Motor neuron (in vitro differentiated cells): ENCODE results near the gene THSD7A. TPM values are rescaled to one million over a fixed set of nuclear protein-coding genes. Genes with fewer than 3 reads are reported as not detected.
"Not testable (repeated sequence)": the region's sequence is repeated elsewhere in the genome, so short reads cannot be mapped to it uniquely, and the experiment has no call there.

Source experiments
- ATAC-seq, 8 experiments: fragments of 200-7000 bp; cut with Tn5 transposase; replicated peaks in 6 of 8; 2 replicates each; pipeline ENCODE4 v1.8.0; 2021; ENCODE audit warnings: mild to moderate bottlenecking in 8 of 8, moderate library complexity in 8 of 8
- H3K27ac ChIP-seq, 2 donors: fragments of 250-450 bp; sonication (Bioruptor Pico); 2 replicates each; pipeline ENCODE4 v1.9.0; 2021; ENCODE audit warnings: antibody characterized with exemption in 2 of 2, mild to moderate bottlenecking in 2 of 2, moderate library complexity in 1 of 2
- H3K4me1 ChIP-seq, 2 donors: fragments of 250-450 bp; sonication (Bioruptor Pico); replicated peaks in 1 of 2; 2 replicates each; pipeline ENCODE4 v1.6.1; 2021; ENCODE audit warnings: antibody characterized with exemption in 2 of 2, mild to moderate bottlenecking in 2 of 2, moderate library complexity in 1 of 2
- H3K4me3 ChIP-seq, 5 donors: fragments of 250-450 bp; sonication (Bioruptor Pico); 2 replicates each; pipeline ENCODE4 v1.9.0; 2021; ENCODE audit warnings: antibody characterized with exemption in 5 of 5, mild to moderate bottlenecking in 5 of 5, moderate library complexity in 4 of 5
- WGBS, 10 experiments: fragments of 450-650 bp; shearing (Covaris generic); methylation state at CpG; one replicate each; pipeline ENCODE4 v1.0.0; 2022; 5-methylcytosine and 5-hydroxymethylcytosine counted together
- in situ Hi-C, 9 experiments: fragments of 400-800 bp; cut with MboI; loops; one replicate each; pipeline ENCODE4 v1.15.0; 2021; ENCODE audit warnings: low sequenced_read_pairs in 9 of 9, low pct_unique_long_range_greater_than_20kb in 2 of 9; ENCODE audit not compliant: unreplicated experiment in 9 of 9
- total RNA-seq, 8 experiments: library from RNA; unstranded; fragments of 300-600 nt; gene quantifications; 2 replicates each; pipeline versions ENCODE4 v1.2.3 to v1.2.4, GENCODE V29; 2022

Gene THSD7A
- total RNA-seq, 8 experiments from 2014 or later: 1.1 to 24.7 (median 9.6) TPM

DNA sequence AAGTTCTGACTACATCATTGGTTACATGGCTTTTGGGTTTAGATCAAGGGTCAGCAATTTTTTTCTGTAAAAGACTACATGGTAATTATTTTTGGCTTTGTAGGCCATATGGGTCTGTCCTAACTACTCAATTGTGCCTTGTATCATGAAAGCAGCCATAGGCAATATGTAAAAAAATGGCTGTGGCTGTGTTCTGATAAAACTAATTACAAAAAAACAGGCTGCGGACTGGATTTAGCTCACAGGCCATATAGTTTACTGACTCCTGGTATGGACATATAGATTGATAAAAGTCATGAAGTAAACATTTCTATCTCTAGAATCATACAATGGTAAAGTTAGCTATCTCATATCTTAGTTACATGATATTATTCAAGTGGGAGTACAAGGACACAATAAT lies 375.4 kb downstream of the THSD7A start:
- Histone ChIP-seq H3K4me1 (no peaks in the 10 kb centered on the region), H3K4me3 (no peak overlapping the region), H3K27ac (no peak overlapping the region)
- ATAC-seq: no peak
- 85 to 100% (median 100%) methylated on average over 1 of the region's 1 CpG; no CpG with 5 or more reads in 2 of the 10 experiments for WGBS, 10 experiments
- in situ Hi-C loops: no loop called here

DNA sequence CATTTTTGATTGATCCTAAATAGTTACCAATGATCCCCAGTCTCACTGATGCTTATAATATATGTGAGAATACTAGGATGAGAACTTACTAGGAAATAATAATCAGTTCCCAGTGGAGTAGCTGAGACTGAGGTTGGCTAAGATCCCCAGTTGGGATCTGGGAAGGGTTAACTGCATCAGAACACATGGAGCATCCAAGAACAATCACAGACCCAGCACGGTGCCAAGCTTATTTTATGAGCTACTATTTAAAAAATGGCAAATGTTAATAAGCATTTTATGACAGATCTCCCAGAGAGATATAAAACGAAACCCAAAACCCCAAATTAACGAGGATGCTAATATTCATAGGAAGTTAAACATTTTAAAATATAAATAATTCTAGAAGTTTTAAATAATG lies 379.5 kb downstream of the THSD7A start:
- Histone ChIP-seq H3K4me1 (no peaks in the 10 kb centered on the region), H3K4me3 (no peak overlapping the region), H3K27ac (no peak overlapping the region)
- ATAC-seq: no peak
- in situ Hi-C loops: no loop called here
- WGBS, 10 experiments: 10 to 100% (median 66%) methylated on average over 1 to 3 of the region's 3 CpGs

DNA sequence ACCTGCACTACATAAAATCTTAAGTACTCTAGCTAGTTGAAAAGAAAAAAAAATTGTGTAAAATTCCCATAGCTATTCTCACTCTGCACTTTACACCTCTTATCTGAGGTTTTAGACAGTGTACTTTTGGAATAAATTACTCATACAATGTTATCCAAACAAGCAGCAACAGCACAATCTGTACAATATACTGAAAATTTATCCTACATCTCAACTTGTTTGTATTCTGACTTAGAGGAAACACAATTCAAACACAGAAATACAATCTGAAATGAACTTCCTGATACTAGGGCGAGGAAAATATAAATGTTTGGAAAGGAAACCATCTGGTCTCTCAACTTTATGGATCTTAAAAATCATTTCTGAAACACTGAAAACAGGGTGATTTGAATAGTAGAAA lies 381.7 kb downstream of the THSD7A start:
- WGBS, 10 experiments: 0 to 88% (median 67%) methylated on average over 1 of the region's 1 CpG; no CpG with 5 or more reads in 3 of the 10 experiments
- Histone ChIP-seq H3K4me1 (no peaks in the 10 kb centered on the region), H3K4me3 (no peak overlapping the region), H3K27ac (no peak overlapping the region)
- in situ Hi-C loops: no loop called here
- no peak for ATAC-seq

DNA sequence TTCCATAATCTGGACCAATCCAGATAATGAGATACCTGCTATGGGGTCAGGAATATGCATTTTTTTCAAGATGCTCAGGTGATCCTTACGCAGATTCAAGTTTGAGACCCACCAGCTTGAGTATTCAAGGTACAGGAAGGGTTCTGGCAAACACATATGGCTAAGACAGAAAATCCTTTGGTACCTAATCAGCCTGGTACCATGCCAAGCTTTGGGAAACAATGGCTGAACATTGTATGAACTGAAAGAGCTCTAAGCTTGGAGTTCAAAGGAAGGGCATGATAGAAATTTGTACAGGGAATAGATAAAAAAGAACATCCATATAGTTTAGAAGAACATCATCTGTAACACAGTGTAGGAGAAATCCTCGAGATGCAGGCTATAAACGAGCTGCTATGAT lies 382.7 kb downstream of the THSD7A start:
- in situ Hi-C loops: loop anchor here in 7 of 9 experiments (25.0 kb wide), 6 partner anchors 363 to 1038 kb away; partner anchors contain the start of gene THSD7A (in 1 of the 7)
- 19 to 100% (median 83%) methylated on average over 1 to 3 of the region's 3 CpGs; no CpG with 5 or more reads in 1 of the 10 experiments for WGBS, 10 experiments
- Histone ChIP-seq H3K4me1 (no peaks in the 10 kb centered on the region), H3K4me3 (no peak overlapping the region), H3K27ac (no peak overlapping the region)
- no peak for ATAC-seq

DNA sequence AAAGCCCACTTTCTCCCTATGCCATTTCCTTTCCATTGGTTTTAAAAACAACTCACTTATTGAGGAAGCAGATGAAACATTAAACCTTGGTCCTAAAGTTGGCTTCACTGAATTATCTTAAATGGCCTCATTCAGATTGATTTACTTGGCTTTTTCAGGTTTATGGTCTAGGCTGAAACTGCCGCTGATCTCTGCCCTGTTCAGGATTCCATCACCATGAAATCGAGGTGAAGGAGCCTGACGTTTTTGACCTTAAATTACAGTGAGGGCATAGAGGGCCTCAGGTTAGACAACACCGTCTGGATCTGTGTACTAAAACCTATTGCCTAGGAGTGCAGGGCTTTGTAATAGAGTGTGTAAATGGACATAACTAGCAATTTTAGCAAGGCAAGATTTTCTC lies 383.7 kb downstream of the THSD7A start:
- in situ Hi-C loops: loop anchor here in 7 of 9 experiments (25.0 kb wide), 6 partner anchors 364 to 1039 kb away; partner anchors contain the start of gene THSD7A (in 1 of the 7)

DNA sequence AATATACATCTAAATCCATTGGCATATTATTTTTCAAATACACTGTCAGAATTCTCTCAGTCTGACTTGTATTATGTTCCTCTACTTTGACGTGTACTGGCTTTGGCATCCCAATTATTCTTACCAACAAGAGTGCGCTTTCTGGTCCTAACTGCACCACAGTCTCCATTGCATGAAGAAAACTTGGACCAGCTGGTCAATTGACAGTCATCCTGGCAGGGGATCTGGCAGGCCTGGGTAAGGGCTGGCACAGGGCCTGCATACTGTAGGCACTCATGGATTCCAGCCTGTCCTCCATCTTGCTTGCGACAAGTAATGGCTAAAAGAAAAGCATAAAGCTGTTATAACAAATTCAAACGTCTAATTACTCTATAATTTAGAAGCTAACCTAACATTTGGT lies 384.9 kb downstream of the THSD7A start:
- 60 to 100% (median 87%) methylated on average over 1 to 4 of the region's 4 CpGs; no CpG with 5 or more reads in 1 of the 10 experiments for WGBS, 10 experiments
- Histone ChIP-seq H3K4me1 (no peaks in the 10 kb centered on the region), H3K27ac (no peak overlapping the region), H3K4me3 (no peak overlapping the region)
- no peak for ATAC-seq
- in situ Hi-C loops: loop anchor here in 7 of 9 experiments (25.0 kb wide), 6 partner anchors 365 to 1040 kb away; partner anchors contain the start of gene THSD7A (in 1 of the 7)

More for the DNA sequence above, 383.7 kb downstream of the THSD7A start:
- H3K27ac ChIP-seq: no peak overlapping the region
- H3K4me1 ChIP-seq: no peaks in the 10 kb centered on the region
- no peak for ATAC-seq
- H3K4me3 ChIP-seq: no peak overlapping the region
- WGBS, 10 experiments: 44 to 100% (median 81%) methylated on average over 1 to 4 of the region's 4 CpGs; no CpG with 5 or more reads in 1 of the 10 experiments

DNA sequence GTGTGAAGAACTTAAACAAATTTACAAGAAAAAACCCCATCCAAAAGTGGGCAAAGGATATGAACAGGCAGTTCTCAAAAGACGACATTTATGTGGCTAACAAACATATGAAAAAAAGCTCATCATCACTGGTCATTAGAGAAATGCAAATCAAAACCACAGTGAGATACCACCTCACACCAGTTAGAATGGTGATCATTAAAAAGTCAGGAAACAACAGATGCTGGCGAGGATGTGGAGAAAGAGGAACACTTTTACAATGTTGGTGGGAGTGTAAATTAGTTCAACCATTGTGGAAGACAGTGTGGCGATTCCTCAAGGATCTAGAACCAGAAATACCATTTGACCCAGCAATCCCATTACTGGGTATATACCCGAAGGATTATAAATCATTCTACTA lies 388.1 kb downstream of the THSD7A start:
- 15 to 100% (median 85%) methylated on average over 1 to 2 of the region's 4 CpGs; no CpG with 5 or more reads in 4 of the 10 experiments for WGBS, 10 experiments
- not testable (repeated sequence) for H3K27ac ChIP-seq, H3K4me1 ChIP-seq, H3K4me3 ChIP-seq, ATAC-seq
- in situ Hi-C loops: loop anchor here in 7 of 9 experiments (25.0 kb wide), 6 partner anchors 368 to 1043 kb away; partner anchors contain the start of gene THSD7A (in 1 of the 7)

DNA sequence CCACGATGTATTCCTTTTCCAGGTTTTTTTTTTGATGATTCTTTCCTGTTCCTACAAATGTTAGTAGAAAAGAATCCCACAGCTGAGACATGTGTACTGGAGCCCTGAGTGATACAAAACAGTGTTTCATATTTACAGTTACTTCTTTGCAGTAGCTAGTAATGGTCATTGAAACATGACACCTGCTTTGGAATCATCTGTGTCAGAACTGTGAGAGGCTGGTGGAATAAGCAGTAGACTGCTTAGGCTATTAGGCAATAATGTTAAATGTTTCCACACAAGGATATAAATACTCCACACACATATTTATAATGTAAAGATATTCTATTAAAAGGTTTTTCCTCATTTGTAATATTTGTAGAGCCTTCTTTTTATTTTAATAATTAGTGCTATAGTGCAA lies 394.0 kb downstream of the THSD7A start:
- H3K27ac ChIP-seq: no peak overlapping the region
- 22 to 100% (median 75%) methylated on average over 1 of the region's 1 CpG; no CpG with 5 or more reads in 1 of the 10 experiments for WGBS, 10 experiments
- peak in 1 of 8 experiments; percentile 41 for ATAC-seq
- H3K4me1 ChIP-seq: no peaks in the 10 kb centered on the region
- in situ Hi-C loops: loop anchor here in 7 of 9 experiments (25.0 kb wide), 6 partner anchors 374 to 1049 kb away; partner anchors contain the start of gene THSD7A (in 1 of the 7)
- no peak overlapping the region for H3K4me3 ChIP-seq

DNA sequence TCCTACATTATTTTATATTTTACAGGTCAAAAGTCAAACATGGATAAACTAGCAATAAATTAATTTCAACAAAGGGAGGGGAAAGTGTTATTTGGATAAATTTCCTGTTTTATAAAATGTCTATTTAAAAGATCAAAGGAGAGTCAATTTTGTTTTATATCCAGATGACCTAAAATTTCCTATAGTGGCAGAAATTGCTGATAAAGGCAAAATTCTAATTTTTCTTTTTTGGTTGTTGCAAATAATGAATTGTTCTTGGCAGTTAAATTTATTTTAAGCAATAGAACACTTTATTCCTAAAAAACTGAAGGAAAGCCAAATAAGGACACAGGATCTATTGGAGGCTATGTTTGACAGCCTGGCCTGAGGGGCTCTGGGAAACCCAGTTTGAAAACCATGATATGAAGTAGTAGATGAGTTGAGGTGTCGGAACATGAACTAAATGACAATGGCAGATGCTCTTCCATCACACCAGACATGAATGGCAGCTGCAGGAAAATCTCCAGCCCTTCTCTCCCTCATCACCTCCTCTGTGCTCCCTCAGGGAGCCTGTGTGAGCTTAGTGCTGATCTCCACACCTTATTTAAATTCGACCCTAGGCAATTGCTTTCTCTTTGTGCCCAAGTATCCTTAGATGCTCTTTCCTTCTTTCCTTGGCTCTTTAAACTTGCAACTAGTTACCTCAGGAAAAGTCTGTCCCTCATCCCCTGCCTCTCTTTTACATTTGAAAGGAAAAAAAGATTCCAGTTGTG lies 395.0 kb downstream of the THSD7A start:
- Histone ChIP-seq H3K4me3 (no peak overlapping the region), H3K4me1 (no peaks in the 10 kb centered on the region), H3K27ac (no peak overlapping the region)
- in situ Hi-C loops: loop anchor here in 7 of 9 experiments (25.0 kb wide), 6 partner anchors 375 to 1050 kb away; partner anchors contain the start of gene THSD7A (in 1 of the 7)
- ATAC-seq: no peak
- WGBS, 10 experiments: 13 to 100% (median 53%) methylated on average over 1 to 2 of the region's 2 CpGs; no CpG with 5 or more reads in 2 of the 10 experiments

DNA sequence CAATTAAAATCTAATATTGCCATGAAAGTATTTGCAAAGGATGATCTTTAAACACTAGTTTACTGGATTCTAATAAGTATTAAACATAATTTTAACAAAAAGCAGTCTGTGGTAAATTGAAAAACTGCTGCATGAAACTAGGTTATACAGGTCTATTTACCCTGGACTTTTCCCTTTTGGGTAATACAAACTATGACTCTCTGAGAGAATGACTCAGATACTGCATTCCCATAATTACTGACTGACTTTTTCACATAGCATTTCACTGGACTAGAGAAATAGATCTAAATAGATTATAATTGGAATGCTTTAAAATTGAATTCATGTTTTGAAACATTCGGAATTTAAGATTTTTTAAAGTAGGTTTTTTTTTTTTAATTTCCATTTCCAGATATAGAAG lies 395.7 kb downstream of the THSD7A start:
- H3K4me3 ChIP-seq: no peak overlapping the region
- WGBS, 10 experiments: 0 to 93% (median 38%) methylated on average over 1 of the region's 1 CpG; no CpG with 5 or more reads in 1 of the 10 experiments
- H3K4me1 ChIP-seq: no peaks in the 10 kb centered on the region
- no peak overlapping the region for H3K27ac ChIP-seq
- peak in 1 of 8 experiments; percentile 49 for ATAC-seq
- in situ Hi-C loops: loop anchor here in 7 of 9 experiments (25.0 kb wide), 6 partner anchors 376 to 1051 kb away; partner anchors contain the start of gene THSD7A (in 1 of the 7)

DNA sequence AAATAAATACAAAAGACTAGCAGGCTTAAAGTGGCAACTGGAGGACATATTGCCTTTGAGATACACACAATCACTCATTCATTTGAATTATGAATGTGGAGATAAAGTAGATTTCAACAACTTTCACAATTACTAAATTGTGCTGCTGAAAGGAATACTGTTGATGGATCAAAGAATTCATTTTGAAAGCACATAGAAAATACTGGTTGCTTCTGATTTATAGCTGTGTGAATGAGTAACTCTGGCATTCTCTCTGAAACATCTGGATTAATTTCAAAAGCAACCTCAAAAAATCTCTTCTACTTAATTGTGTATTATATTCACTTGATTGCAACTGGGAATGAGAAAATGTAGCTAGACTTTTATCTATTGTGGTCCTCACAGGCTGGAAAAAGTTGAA lies 397.6 kb downstream of the THSD7A start:
- H3K4me1 ChIP-seq: no peaks in the 10 kb centered on the region
- H3K4me3 ChIP-seq: no peak overlapping the region
- ATAC-seq: no peak
- in situ Hi-C loops: loop anchor here in 7 of 9 experiments (25.0 kb wide), 6 partner anchors 378 to 1053 kb away; partner anchors contain the start of gene THSD7A (in 1 of the 7)
- H3K27ac ChIP-seq: no peak overlapping the region

DNA sequence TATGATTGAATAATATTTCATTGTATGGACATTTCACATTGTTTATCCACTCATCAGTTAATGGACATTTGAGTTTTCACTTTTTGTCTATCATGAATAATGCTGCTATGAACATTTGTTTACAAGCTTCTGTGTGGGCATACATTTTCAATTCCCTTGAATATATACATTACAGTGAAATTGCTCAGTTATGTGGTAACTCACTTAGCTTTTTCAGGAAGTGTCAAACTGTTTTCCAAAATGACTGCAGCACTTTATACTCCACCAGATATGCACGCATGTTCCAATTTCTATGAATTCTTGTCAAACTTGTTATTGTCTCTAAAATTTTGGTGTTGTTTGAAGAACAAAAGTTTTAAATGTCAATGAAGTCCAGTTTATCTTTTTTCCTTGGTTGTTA lies 401.2 kb downstream of the THSD7A start:
- no peak for ATAC-seq
- Histone ChIP-seq H3K4me1 (no peaks in the 10 kb centered on the region), H3K27ac (no peak overlapping the region), H3K4me3 (no peak overlapping the region)
- in situ Hi-C loops: loop anchor here in 7 of 9 experiments (25.0 kb wide), 6 partner anchors 381 to 1056 kb away; partner anchors contain the start of gene THSD7A (in 1 of the 7)
- WGBS, 10 experiments: 83 to 100% (median 100%) methylated on average over 1 of the region's 1 CpG; no CpG with 5 or more reads in 1 of the 10 experiments

DNA sequence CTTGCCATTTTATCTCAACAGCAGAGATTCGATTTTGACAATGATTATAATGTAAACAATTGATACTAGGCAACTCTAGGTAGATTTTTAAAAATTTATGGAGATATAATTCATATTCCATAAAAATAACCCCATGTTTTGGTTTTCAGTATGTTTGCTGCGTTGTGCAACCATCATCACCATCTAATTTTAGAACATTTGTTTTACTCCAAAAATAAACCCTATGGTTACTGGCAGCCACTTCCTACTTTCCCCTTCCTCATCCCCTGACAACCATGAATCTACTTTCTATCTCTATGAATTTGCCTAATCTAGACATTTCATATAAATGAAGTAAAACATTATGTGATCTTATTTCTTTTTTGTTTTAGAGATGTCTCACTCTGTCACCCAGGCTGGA lies 401.9 kb downstream of the THSD7A start:
- H3K4me1 ChIP-seq: no peaks in the 10 kb centered on the region
- ATAC-seq: no peak
- 17 to 100% (median 80%) methylated on average over 1 to 2 of the region's 2 CpGs; no CpG with 5 or more reads in 2 of the 10 experiments for WGBS, 10 experiments
- in situ Hi-C loops: loop anchor here in 7 of 9 experiments (25.0 kb wide), 6 partner anchors 382 to 1057 kb away; partner anchors contain the start of gene THSD7A (in 1 of the 7)
- no peak overlapping the region for H3K4me3 ChIP-seq
- H3K27ac ChIP-seq: no peak overlapping the region
